HG03103 (cell line): ENCODE data around the gene SF3A2.
"Not testable (repeated sequence)": the region's sequence is repeated elsewhere in the genome, so short reads cannot be mapped to it uniquely, and the experiment has no call there.

Experiments
- ATAC-seq: cut with Tn5 transposase; IDR thresholded peaks from one replicate; pipeline ENCODE4 v1.9.1; 2021; ENCODE audit warnings: low read depth; ENCODE audit not compliant: unreplicated experiment

The SF3A2 gene

GRCh38 chr19:2270423-2271233 lies 34.0 kb downstream of the SF3A2 start:
- no peak for ATAC-seq

- no peak for ATAC-seq
Observed at GRCh38 chr19:2271234-2272103, 34.8 kb downstream of the SF3A2 start.

GRCh38 chr19:2273356-2274184 lies 36.9 kb downstream of the SF3A2 start:
- ATAC-seq = no peak

- ATAC-seq = no peak
Observed at GRCh38 chr19:2274185-2274711, 37.6 kb downstream of the SF3A2 start.

- no peak for ATAC-seq
Observed at GRCh38 chr19:2274931-2275535, 38.4 kb downstream of the SF3A2 start.

GRCh38 chr19:2275588-2276428 lies 39.2 kb downstream of the SF3A2 start:
- no peak for ATAC-seq

GRCh38 chr19:2276429-2276986 lies 39.9 kb downstream of the SF3A2 start:
- no peak for ATAC-seq

GRCh38 chr19:2277138-2277537 lies 40.5 kb downstream of the SF3A2 start:
- ATAC-seq = no peak

- no peak for ATAC-seq
Observed at GRCh38 chr19:2278459-2279158, 42.0 kb downstream of the SF3A2 start.

- no peak for ATAC-seq
Observed at GRCh38 chr19:2280633-2281264, 44.1 kb downstream of the SF3A2 start.

GRCh38 chr19:2281265-2282061 lies 44.8 kb downstream of the SF3A2 start:
- ATAC-seq = not testable (repeated sequence)

- no peak for ATAC-seq
Observed at GRCh38 chr19:2282062-2282861, 45.6 kb downstream of the SF3A2 start, which contains the start of gene PEAK3. Gene PEAK3, minus strand, starts transcription at chr19:2282175. Its CDS starts 1,244 bp downstream, at chr19:2280931.

- ATAC-seq = no peak
Observed at GRCh38 chr19:2282862-2283237, 46.2 kb downstream of the SF3A2 start.

GRCh38 chr19:2283835-2284507 lies 47.3 kb downstream of the SF3A2 start:
- no peak for ATAC-seq

GRCh38 chr19:2286402-2287140 lies 49.9 kb downstream of the SF3A2 start:
- no peak for ATAC-seq
